ENCODE data around the gene SLC35A3.

GRCh38 chr1:100053727-100054126 is 83.9 kb downstream of the SLC35A3 start:
- TF ChIP-seq CTCF (IDR thresholded peaks at IDR 0.05 in 4 of 5, conservative IDR thresholded peaks at IDR 0.05 in 1 of 5), result no peak
- no peak for TF ChIP-seq POLR2A (IDR thresholded peaks at IDR 0.05)

All from gastrocnemius medialis (tissue), 4 donors.